ENCODE data around the gene MRPL10. TPM values are rescaled to one million over a fixed set of nuclear protein-coding genes. Genes with fewer than 3 reads are reported as not detected.

MRPL10 gene
- total RNA-seq, 1 donor from 2014 or later: 59.7 TPM

DNA sequence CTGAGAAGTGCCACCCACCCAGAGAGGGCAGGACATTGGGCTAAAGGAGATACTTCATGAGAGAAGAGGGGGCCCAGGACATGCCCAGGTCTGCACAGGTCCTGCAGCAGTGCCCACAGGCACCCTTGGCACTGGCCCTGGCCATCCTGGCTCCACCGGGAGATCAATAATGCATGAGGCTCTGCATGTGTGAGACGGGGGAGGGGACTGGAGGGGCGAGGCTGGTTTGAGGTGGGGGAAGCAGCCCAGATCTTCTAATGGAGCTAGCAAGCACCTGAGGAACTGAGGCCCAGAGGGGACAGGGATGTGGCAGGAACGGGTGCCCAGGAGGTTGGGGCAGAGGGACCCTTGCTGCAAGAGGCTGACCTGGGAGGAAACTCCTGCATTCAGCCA is 10.3 kb downstream of the MRPL10 start:
- H3K36me3 ChIP-seq (ENCODE audit: control insufficient read depth, insufficient read depth, low read length): no peaks in the 10 kb centered on the region
- no peak for DNase-seq (ENCODE audit: low read depth)
- peak overlapping the region; percentile 62 for H3K4me3 ChIP-seq (ENCODE audit: low read depth, low read length)
- H3K27me3 ChIP-seq (ENCODE audit: control insufficient read depth, insufficient read depth, low read length): no peaks in the 10 kb centered on the region
- TF ChIP-seq, protein P1, sequence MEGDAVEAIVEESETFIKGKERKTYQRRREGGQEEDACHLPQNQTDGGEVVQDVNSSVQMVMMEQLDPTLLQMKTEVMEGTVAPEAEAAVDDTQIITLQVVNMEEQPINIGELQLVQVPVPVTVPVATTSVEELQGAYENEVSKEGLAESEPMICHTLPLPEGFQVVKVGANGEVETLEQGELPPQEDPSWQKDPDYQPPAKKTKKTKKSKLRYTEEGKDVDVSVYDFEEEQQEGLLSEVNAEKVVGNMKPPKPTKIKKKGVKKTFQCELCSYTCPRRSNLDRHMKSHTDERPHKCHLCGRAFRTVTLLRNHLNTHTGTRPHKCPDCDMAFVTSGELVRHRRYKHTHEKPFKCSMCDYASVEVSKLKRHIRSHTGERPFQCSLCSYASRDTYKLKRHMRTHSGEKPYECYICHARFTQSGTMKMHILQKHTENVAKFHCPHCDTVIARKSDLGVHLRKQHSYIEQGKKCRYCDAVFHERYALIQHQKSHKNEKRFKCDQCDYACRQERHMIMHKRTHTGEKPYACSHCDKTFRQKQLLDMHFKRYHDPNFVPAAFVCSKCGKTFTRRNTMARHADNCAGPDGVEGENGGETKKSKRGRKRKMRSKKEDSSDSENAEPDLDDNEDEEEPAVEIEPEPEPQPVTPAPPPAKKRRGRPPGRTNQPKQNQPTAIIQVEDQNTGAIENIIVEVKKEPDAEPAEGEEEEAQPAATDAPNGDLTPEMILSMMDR (IDR thresholded peaks at IDR 0.05; ENCODE audit: insufficient read depth, low read length, poor library complexity, severe bottlenecking): no peak

DNA sequence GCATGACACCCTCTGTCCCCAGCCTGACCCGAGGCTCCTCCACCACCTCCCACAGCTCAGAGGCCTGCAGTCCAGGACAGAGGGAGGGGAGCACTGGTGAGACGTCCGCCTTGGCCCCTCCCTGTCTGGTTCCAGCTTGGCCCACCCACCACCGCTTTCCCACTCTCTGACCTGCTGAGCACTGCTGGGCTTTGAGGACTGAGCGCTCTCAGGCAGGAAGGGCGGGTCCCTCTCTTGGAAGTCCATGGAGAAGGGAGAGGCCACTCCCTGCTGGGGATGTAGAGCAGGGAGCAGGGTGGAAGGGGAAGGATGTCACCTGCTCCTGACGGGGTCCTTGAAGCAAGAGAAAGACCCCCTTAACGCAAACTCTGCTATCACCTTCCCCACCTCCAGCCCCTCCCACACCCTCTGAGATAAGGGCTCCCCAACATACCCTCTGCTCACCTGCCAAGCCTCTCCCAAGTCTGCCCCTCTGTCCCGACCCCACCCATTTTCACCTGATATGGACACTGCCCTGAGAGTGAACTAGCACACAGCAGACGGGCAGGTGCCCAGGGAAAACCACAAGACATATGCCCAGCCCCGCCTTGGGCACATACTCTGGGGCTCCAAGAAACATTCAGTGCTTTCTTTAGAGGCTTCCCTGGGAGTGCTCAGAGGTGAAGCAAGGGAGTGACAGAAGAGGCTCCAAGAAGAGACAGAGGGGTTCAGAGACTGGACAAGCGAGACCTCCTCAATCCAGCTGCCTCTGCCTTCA is 11.1 kb downstream of the MRPL10 start:
- Histone ChIP-seq H3K27me3 (ENCODE audit: control insufficient read depth, insufficient read depth, low read length) (no peaks in the 10 kb centered on the region), H3K36me3 (ENCODE audit: control insufficient read depth, insufficient read depth, low read length) (no peaks in the 10 kb centered on the region), H3K4me3 (ENCODE audit: low read depth, low read length) (no peak overlapping the region)
- no peak for DNase-seq (ENCODE audit: low read depth)
- TF ChIP-seq, protein P1 (IDR thresholded peaks at IDR 0.05; ENCODE audit: insufficient read depth, low read length, poor library complexity, severe bottlenecking): no peak

DNA sequence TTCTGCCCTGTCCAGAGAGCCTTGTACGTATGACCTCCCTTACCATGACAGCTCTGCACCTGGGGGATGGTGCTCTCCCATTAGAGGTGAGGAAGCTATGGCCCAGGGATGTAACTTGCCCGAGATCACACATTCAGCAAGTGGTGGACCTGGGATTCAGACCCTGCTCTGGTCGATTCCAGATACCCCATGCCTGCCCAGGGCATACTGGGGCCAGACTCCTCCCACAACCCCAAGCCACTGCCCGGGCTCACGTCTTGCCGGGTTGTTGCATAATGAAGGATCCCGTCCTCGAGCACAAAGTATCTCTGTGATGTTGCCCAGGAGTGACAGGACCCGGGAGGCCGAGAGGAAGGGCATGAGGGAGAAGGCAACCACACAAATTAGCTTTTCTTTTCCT is 11.9 kb downstream of the MRPL10 start:
- H3K36me3 ChIP-seq (ENCODE audit: control insufficient read depth, insufficient read depth, low read length): no peaks in the 10 kb centered on the region

DNA sequence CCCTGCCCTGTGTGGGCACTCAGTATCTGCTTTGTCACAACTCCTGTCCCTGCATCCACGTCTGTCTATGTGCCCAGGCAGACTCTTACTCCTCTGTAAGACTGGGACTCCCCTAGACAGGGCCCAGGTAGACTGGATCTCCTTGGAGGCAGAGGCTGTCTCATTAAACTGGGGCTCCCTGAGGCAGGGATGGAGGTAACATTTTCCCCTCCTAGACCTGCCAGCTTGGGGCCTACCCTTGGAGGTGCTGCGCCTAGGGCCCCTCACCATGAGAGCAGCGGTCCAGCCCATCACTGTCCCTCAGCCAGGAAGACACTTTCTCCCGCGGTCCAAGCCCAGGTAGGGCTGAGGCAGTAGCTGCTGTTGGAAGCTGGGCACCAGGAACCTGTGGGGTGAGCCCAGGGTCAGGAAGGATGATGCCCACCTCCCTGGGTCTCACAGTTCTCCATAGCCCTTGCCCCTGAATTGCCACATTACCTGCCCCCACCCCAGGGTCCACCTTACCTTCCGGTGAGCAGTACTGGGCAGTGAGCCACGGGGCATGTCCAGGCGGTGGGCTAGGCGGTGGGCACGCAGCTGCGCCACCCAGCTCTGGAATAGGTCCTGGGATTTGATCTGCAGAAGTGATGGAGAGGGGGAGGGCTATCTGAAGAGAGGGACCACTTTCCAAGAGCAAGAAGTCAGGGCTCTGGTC is 13.2 kb downstream of the MRPL10 start:
- H3K4me3 ChIP-seq (ENCODE audit: low read depth, low read length): no peak overlapping the region
- DNase-seq (ENCODE audit: low read depth): no peak
- H3K27me3 ChIP-seq (ENCODE audit: control insufficient read depth, insufficient read depth, low read length): no peaks in the 10 kb centered on the region
- TF ChIP-seq, protein P1 (IDR thresholded peaks at IDR 0.05; ENCODE audit: insufficient read depth, low read length, poor library complexity, severe bottlenecking): no peak
- no peaks in the 10 kb centered on the region for H3K36me3 ChIP-seq (ENCODE audit: control insufficient read depth, insufficient read depth, low read length)

More for the DNA sequence above, 11.9 kb downstream of the MRPL10 start:
- no peaks in the 10 kb centered on the region for H3K27me3 ChIP-seq (ENCODE audit: control insufficient read depth, insufficient read depth, low read length)
- TF ChIP-seq, protein P1 (IDR thresholded peaks at IDR 0.05; ENCODE audit: insufficient read depth, low read length, poor library complexity, severe bottlenecking): no peak
- no peak overlapping the region for H3K4me3 ChIP-seq (ENCODE audit: low read depth, low read length)
- DNase-seq (ENCODE audit: low read depth): no peak

DNA sequence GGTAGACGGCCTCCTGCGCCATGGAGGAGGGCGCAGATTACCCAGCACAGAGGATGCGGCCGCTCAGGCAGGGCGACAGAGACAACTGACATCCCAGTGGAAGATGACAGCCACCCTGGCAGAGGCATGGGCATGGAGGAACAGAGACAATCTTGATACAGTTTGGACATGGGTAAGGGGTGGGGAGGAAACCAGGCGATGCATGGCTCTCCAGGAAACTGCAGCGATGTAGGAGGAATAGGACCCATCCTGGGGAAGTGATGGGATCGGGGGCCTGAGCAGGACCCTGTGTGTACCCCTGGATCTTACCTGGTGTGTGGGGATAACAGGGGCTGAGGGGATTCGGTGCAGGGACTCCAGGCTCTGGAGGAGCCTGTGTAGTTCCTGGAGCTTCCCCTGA is 14.4 kb downstream of the MRPL10 start:
- TF ChIP-seq, protein P1 (IDR thresholded peaks at IDR 0.05; ENCODE audit: insufficient read depth, low read length, poor library complexity, severe bottlenecking): no peak
- Histone ChIP-seq H3K36me3 (ENCODE audit: control insufficient read depth, insufficient read depth, low read length) (no peaks in the 10 kb centered on the region), H3K27me3 (ENCODE audit: control insufficient read depth, insufficient read depth, low read length) (no peaks in the 10 kb centered on the region), H3K4me3 (ENCODE audit: low read depth, low read length) (no peak overlapping the region)
- DNase-seq (ENCODE audit: low read depth): no peak
